Cardiac muscle cell (in vitro differentiated cells and primary cell): ENCODE data around the gene HOXD13. TPM values are rescaled to one million over a fixed set of nuclear protein-coding genes. Genes with fewer than 3 reads are reported as not detected.

Source experiments
- DNase-seq, 2 donors: peaks; one replicate each; pipeline versions ENCODE4 v3.0.0 to v3.0.0-alpha.2; 2010 to 2017; ENCODE audit warnings: low read depth in 1 of 2, low spot score in 1 of 2
- H3K27ac ChIP-seq: fragments of 200-600 bp; sonication (generic); 2 replicates; pipeline ENCODE4 v1.5.1; 2016
- H3K27me3 ChIP-seq: fragments of 200-600 bp; sonication (generic); 2 replicates; pipeline ENCODE4 v1.6.0; 2016; ENCODE audit warnings: control low read depth
- H3K36me3 ChIP-seq: fragments of 200-600 bp; sonication (generic); 2 replicates; pipeline ENCODE4 v1.5.1; 2016; ENCODE audit warnings: control low read depth
- H3K4me1 ChIP-seq: fragments of 200-600 bp; sonication (generic); 2 replicates; pipeline ENCODE4 v1.8.1; 2017; ENCODE audit warnings: low read depth, mild to moderate bottlenecking, mixed run types
- H3K4me3 ChIP-seq: fragments of 200-600 bp; sonication (generic); 2 replicates; pipeline ENCODE4 v1.5.1; 2016; ENCODE audit warnings: mild to moderate bottlenecking
- H3K9me3 ChIP-seq: fragments of 200-600 bp; sonication (generic); 2 replicates; pipeline ENCODE4 v1.5.1; 2017; ENCODE audit warnings: low read depth, mild to moderate bottlenecking, control low read depth
- polyA plus RNA-seq: library from polyadenylated mRNA; unstranded; fragments of >200 nt; fragmentation: Nextera tagmentation; extraction: Ambion mirVana; gene quantifications from 2 replicates; pipeline ENCODE4 v1.2.1, GENCODE V29; 2016
- total RNA-seq: library from RNA; depleted of rRNA; stranded (reverse); fragments of >200 nt; gene quantifications from 2 replicates; pipeline ENCODE4 v1.2.3, GENCODE V29; 2016
- TF ChIP-seq, protein P1 (sequence below): IDR thresholded peaks from 2 replicates; pipeline ENCODE4 v1.5.1; 2012; ENCODE audit warnings: low read depth, mild to moderate bottlenecking, low read length

HOXD13 gene
- total and polyA plus RNA-seq, 2 experiments from 2014 or later = not detected

DNA sequence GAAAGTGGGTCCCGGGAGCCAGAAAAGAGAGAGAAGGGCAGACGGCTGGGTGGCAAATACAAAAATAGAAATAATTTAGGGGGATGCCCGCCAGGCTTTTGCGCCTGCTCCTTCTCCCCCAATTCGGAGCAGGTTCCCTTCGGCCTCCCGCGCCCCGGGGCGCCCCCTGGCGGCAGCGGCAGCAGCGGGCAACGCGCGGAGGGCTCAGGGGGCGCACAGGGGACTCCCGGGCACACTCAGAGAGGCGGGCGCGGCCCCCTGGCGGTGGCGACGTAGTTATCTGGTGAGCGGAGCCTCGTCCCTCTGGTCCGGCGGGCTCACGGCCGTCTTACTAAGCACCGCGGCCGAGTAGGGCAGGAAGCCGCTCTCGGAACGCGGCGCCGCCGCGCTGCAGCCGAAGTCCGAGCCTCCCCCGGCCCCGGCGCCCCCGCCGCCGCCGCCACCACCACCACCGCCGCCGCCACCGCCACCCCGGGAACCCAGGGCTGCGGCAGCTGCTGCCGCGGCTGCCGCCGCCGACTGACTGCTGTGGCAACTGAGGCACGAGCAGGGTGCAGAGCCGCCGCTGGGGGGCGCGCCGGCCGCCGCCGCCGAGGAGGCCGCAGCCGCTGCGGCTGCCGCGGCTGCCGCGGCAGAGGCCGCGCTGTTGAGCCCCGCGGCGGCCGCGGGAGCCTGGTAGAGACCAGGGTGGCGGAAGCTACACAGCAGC, 12.5 kb upstream of the HOXD13 start:
- Histone ChIP-seq H3K4me1 (peaks cover 3% of the 10 kb centered on the region), H3K27ac (no peak overlapping the region), H3K36me3 (no peaks in the 10 kb centered on the region), H3K9me3 (no peaks in the 10 kb centered on the region), H3K27me3 (peaks cover 100% of the 10 kb centered on the region), H3K4me3 (peak overlapping the region; percentile 32)
- DNase-seq = peak; percentile 39 to 93
- TF ChIP-seq, protein P1, sequence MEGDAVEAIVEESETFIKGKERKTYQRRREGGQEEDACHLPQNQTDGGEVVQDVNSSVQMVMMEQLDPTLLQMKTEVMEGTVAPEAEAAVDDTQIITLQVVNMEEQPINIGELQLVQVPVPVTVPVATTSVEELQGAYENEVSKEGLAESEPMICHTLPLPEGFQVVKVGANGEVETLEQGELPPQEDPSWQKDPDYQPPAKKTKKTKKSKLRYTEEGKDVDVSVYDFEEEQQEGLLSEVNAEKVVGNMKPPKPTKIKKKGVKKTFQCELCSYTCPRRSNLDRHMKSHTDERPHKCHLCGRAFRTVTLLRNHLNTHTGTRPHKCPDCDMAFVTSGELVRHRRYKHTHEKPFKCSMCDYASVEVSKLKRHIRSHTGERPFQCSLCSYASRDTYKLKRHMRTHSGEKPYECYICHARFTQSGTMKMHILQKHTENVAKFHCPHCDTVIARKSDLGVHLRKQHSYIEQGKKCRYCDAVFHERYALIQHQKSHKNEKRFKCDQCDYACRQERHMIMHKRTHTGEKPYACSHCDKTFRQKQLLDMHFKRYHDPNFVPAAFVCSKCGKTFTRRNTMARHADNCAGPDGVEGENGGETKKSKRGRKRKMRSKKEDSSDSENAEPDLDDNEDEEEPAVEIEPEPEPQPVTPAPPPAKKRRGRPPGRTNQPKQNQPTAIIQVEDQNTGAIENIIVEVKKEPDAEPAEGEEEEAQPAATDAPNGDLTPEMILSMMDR = peak; percentile 70

DNA sequence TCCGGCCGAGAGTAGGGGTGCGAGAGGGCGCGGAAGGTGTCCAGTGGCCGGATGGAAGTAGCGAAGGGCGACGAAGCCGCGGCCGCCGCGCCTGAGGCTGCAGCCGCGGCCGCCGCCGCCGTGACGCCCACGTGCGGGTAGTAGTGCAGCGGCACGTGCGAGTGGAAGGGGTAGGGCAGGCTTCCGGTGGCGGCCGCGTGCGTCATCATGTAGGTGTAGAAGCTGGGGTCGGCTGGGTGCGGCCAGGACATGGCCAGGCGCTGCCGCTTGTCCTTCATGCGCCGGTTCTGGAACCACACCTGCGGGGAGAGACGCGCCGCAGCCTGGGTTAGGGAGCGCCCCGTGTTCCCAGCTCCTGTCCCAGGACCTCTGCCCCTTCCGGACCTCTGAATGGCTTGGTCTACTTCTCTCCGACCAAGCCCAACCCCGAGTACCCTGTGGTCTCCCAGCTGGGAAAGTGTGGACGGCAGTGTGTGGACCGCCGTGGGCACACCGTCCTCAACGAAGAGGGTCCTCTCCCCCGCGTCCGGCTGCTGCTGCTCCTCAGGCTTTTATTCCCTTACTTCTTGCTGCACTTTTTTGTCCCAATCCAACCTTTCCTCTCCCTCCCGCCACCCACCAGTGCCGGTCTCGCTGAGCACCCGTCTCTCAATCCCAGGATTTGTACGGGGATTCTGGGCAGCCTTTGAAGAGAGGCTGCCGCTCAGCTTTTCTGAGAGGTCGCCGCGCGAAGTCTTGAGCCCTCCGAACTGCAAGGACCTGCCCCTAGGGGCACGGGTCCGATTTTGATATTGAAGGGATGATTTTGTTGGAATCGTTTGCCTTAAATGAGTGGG, 11.8 kb upstream of the HOXD13 start:
- Histone ChIP-seq H3K4me3 (peak overlapping the region; percentile 32), H3K27ac (no peak overlapping the region), H3K4me1 (peaks cover 7% of the 10 kb centered on the region), H3K27me3 (peaks cover 100% of the 10 kb centered on the region), H3K9me3 (no peaks in the 10 kb centered on the region), H3K36me3 (no peaks in the 10 kb centered on the region)
- no peak for DNase-seq
- TF ChIP-seq, protein P1 = no peak

DNA sequence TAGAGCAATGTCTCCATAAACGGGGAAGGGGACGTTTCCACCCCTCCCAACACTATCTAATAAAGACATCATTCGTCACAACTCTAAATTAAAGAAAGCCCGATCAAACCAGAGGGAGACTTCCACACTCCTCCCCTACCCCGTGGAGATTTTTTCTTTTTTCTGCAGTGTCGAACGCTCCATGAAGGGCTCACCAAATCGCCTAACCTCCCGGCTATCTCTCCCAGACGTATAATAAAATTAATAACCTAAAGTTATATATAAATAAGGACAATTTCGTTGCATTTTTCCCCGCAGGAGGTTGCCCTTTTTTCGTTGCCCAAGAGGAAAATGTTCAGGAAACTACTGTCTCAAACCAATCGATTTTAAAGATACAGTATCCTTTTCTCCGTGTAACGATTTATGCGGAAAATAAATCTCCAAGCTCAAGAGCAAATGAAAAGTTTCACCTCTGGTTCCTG, 11.1 kb upstream of the HOXD13 start:
- Histone ChIP-seq H3K4me1 (peaks cover 11% of the 10 kb centered on the region), H3K27me3 (peaks cover 100% of the 10 kb centered on the region), H3K9me3 (no peaks in the 10 kb centered on the region), H3K4me3 (no peak overlapping the region), H3K27ac (no peak overlapping the region), H3K36me3 (no peaks in the 10 kb centered on the region)
- no peak for DNase-seq
- TF ChIP-seq, protein P1 = no peak

- H3K9me3 ChIP-seq = no peaks in the 10 kb centered on the region
- peak in 1 of 2 donors; percentile 45 for DNase-seq
- no peak overlapping the region for H3K4me3 ChIP-seq
- H3K4me1 ChIP-seq = peaks cover 11% of the 10 kb centered on the region
- H3K27me3 ChIP-seq = peaks cover 100% of the 10 kb centered on the region
- no peak overlapping the region for H3K27ac ChIP-seq
- no peaks in the 10 kb centered on the region for H3K36me3 ChIP-seq
- TF ChIP-seq, protein P1 = no peak
These were observed 10.5 kb upstream of the HOXD13 start for GRCh38 chr2:176081837-176082524.

- H3K4me3 ChIP-seq = no peak overlapping the region
These were observed 10.0 kb upstream of the HOXD13 start for GRCh38 chr2:176082525-176082823.

More at GRCh38 chr2:176082525-176082823, 10.0 kb upstream of the HOXD13 start:
- Histone ChIP-seq H3K36me3 (no peaks in the 10 kb centered on the region), H3K27me3 (peaks cover 100% of the 10 kb centered on the region), H3K4me1 (peaks cover 11% of the 10 kb centered on the region), H3K9me3 (no peaks in the 10 kb centered on the region), H3K27ac (no peak overlapping the region)
- TF ChIP-seq, protein P1 = no peak
- no peak for DNase-seq
